ENCODE measurements around the gene WDR82.

WDR82 gene

GRCh38 chr3:52221563-52222318 lies 56.7 kb downstream of the WDR82 start:
- DNase-seq, result no peak

- no peak for DNase-seq
Observed at GRCh38 chr3:52221141-52221562, 57.3 kb downstream of the WDR82 start.

- DNase-seq, result peak; percentile 85
Observed at GRCh38 chr3:52220380-52221026, 57.9 kb downstream of the WDR82 start.

GRCh38 chr3:52218937-52219650 lies 59.4 kb downstream of the WDR82 start:
- DNase-seq, result no peak

GRCh38 chr3:52218454-52218853 lies 60.0 kb downstream of the WDR82 start:
- DNase-seq, result no peak

GRCh38 chr3:52218026-52218425 lies 60.4 kb downstream of the WDR82 start:
- no peak for DNase-seq

GRCh38 chr3:52217409-52217805 lies 61.0 kb downstream of the WDR82 start:
- no peak for DNase-seq

GRCh38 chr3:52216585-52217408 lies 61.7 kb downstream of the WDR82 start:
- no peak for DNase-seq

- DNase-seq, result no peak
Observed at GRCh38 chr3:52215351-52215750, 63.1 kb downstream of the WDR82 start.

GRCh38 chr3:52213901-52214300 lies 64.5 kb downstream of the WDR82 start:
- DNase-seq, result no peak

- DNase-seq, result no peak
Observed at GRCh38 chr3:52213005-52213404, 65.4 kb downstream of the WDR82 start.

GRCh38 chr3:52211268-52211891 lies 67.1 kb downstream of the WDR82 start:
- no peak for DNase-seq

GRCh38 chr3:52210550-52211046 lies 67.9 kb downstream of the WDR82 start:
- peak; percentile 78 for DNase-seq

GRCh38 chr3:52210037-52210436 lies 68.4 kb downstream of the WDR82 start:
- no peak for DNase-seq

- no peak for DNase-seq
Observed at GRCh38 chr3:52208556-52208955, 69.9 kb downstream of the WDR82 start.

GRCh38 chr3:52205727-52206372 lies 72.6 kb downstream of the WDR82 start:
- no peak for DNase-seq
